Lung (tissue), 12 donors: ENCODE results near the gene ZNF8. TPM values are rescaled to one million over a fixed set of nuclear protein-coding genes. Genes with fewer than 3 reads are reported as not detected.

Source experiments
- ATAC-seq: fragments of 200-7000 bp; cut with Tn5 transposase; one replicate; pipeline ENCODE4 v1.9.1; 2020; ENCODE audit warnings: moderate number of reproducible peaks; ENCODE audit not compliant: insufficient read depth, low FRiP score
- DNase-seq, 3 donors: peaks; one replicate each; pipeline ENCODE4 v3.0.0-alpha.2; 2013 to 2017
- H3K27ac ChIP-seq, 2 donors: one replicate each; pipeline ENCODE4 v1.5.1; 2013; ENCODE audit warnings: mild to moderate bottlenecking in 2 of 2, moderate library complexity in 2 of 2, control low read depth in 1 of 2, inconsistent platforms in 1 of 2, low read depth in 1 of 2, low read length in 1 of 2
- H3K27me3 ChIP-seq, 3 donors: one replicate each; pipeline ENCODE4 v1.5.1; 2013; ENCODE audit warnings: low read length in 2 of 3; ENCODE audit not compliant: control insufficient read depth in 3 of 3, insufficient read depth in 3 of 3
- H3K36me3 ChIP-seq, 4 donors: one replicate each; pipeline ENCODE4 v1.5.1; 2013; ENCODE audit warnings: low read length in 4 of 4, mild to moderate bottlenecking in 1 of 4, moderate library complexity in 1 of 4; ENCODE audit not compliant: control insufficient read depth in 4 of 4, insufficient read depth in 4 of 4
- H3K4me1 ChIP-seq, 5 donors: one replicate each; pipeline ENCODE4 v1.5.1; 2013; ENCODE audit warnings: low read length in 5 of 5, mild to moderate bottlenecking in 2 of 5, moderate library complexity in 1 of 5; ENCODE audit not compliant: control insufficient read depth in 5 of 5, insufficient read depth in 5 of 5
- H3K4me3 ChIP-seq: one replicate; pipeline ENCODE4 v1.5.1; 2013; ENCODE audit warnings: mild to moderate bottlenecking, control low read depth, moderate library complexity
- H3K9ac ChIP-seq, 2 donors: one replicate each; pipeline ENCODE4 v1.5.1; 2013; ENCODE audit warnings: low read length in 2 of 2, control low read depth in 1 of 2; ENCODE audit not compliant: insufficient read depth in 1 of 2
- H3K9me3 ChIP-seq, 4 donors: one replicate each; pipeline ENCODE4 v1.5.1; 2013; ENCODE audit warnings: low read length in 3 of 4, mild to moderate bottlenecking in 1 of 4, moderate library complexity in 1 of 4; ENCODE audit not compliant: control insufficient read depth in 4 of 4, insufficient read depth in 3 of 4
- CTCF ChIP-seq: IDR thresholded peaks from 2 replicates; pipeline ENCODE4 v1.5.1; 2012; ENCODE audit warnings: mild to moderate bottlenecking; ENCODE audit errors: control extremely low read depth, extremely low read depth
- WGBS, 2 donors: extraction: QIAGEN DNeasy Blood & Tissue Kit; methylation state at CpG; one replicate each; pipeline ENCODE4 v1.1.7; 2013; 5-methylcytosine and 5-hydroxymethylcytosine counted together
- polyA plus RNA-seq, 2 donors: library from polyadenylated mRNA; stranded (reverse); fragments of 200-250 nt; gene quantifications; one replicate each; pipeline ENCODE4 v1.2.1, GENCODE V29; 2013
- total RNA-seq, 2 donors: library from RNA; depleted of rRNA in 1 of 2; stranded (reverse); fragments of >200 nt in 1 of 2; gene quantifications; one replicate each; pipeline ENCODE4 v1.2.1, GENCODE V29; 2014 to 2021
- donor health status: control.
- donor health status: control.
- donor health status: Bipolar disorder and iron deficiency.
- donor health status: healthy.
- donor health status: DM: yes; HTN: yes; CAD: no.

ZNF8 gene
- total and polyA plus RNA-seq, 4 donors: 1.2 to 8.0 (median 3.5) TPM

- H3K4me1 ChIP-seq: peaks cover 0 to 9% (median 8%) of the 10 kb centered on the region in 5 donors
- DNase-seq: no peak
- peaks cover 0 to 34% (median 16%) of the 10 kb centered on the region in 4 donors for H3K36me3 ChIP-seq
- H3K27ac ChIP-seq: no peak overlapping the region
- H3K9ac ChIP-seq: peak overlapping the region in 1 of 2 donors; percentile 73
- no peaks in the 10 kb centered on the region for H3K27me3 ChIP-seq
- no peak for ATAC-seq
- WGBS, 2 donors: 80 to 81% methylated on average over 4 of the region's 4 CpGs
- no peak for TF ChIP-seq CTCF
- H3K9me3 ChIP-seq: peaks cover 0 to 6% (median 4%) of the 10 kb centered on the region in 4 donors
- H3K4me3 ChIP-seq: no peak overlapping the region
These were observed 1.2 kb downstream of the ZNF8 start for GRCh38 chr19:58279925-58280316.

- Histone ChIP-seq H3K4me1 (peaks cover 0 to 8% (median 8%) of the 10 kb centered on the region in 5 donors), H3K9me3 (peaks cover 0 to 29% (median 5%) of the 10 kb centered on the region in 4 donors), H3K36me3 (peaks cover 26 to 56% (median 42%) of the 10 kb centered on the region in 4 donors), H3K27me3 (no peaks in the 10 kb centered on the region), H3K9ac (no peak overlapping the region), H3K27ac (no peak overlapping the region), H3K4me3 (no peak overlapping the region)
- ATAC-seq: no peak
- DNase-seq: no peak
- no peak for TF ChIP-seq CTCF
- whole genome bisulfite sequencing, 2 donors: 93 to 94% methylated on average over 7 of the region's 7 CpGs
These were observed 5.4 kb downstream of the ZNF8 start for GRCh38 chr19:58284199-58284598.

DNA sequence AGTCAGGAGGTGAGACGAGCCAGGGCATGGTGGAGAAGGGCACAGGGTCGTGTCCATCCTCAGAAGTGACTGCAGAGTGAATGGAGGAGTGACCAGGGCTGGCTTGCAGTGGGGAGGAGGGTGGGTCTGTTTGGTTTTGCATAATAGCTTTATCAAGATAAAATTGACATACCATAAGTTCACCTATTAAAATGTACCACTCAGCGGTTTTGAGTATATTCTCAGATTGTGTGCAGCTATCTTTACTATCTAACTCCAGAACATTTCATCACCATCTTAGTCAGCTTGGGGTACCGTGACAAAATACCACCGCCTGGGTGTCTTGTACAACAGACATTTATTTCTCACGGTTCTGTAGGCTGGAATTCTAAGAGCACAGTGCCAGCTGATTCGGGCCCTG lies 13.2 kb downstream of the ZNF8 start:
- H3K27ac ChIP-seq: no peak overlapping the region
- ATAC-seq (no peak), DNase-seq (no peak)
- no peaks in the 10 kb centered on the region for H3K4me1 ChIP-seq
- H3K4me3 ChIP-seq: no peak overlapping the region
- H3K27me3 ChIP-seq: no peaks in the 10 kb centered on the region
- peaks cover 48 to 80% (median 62%) of the 10 kb centered on the region in 4 donors for H3K36me3 ChIP-seq
- 94 to 95% methylated on average over 7 of the region's 7 CpGs for WGBS, 2 donors
- no peak overlapping the region for H3K9ac ChIP-seq
- H3K9me3 ChIP-seq: peaks cover 0 to 57% (median 17%) of the 10 kb centered on the region in 4 donors
- TF ChIP-seq CTCF: no peak

DNA sequence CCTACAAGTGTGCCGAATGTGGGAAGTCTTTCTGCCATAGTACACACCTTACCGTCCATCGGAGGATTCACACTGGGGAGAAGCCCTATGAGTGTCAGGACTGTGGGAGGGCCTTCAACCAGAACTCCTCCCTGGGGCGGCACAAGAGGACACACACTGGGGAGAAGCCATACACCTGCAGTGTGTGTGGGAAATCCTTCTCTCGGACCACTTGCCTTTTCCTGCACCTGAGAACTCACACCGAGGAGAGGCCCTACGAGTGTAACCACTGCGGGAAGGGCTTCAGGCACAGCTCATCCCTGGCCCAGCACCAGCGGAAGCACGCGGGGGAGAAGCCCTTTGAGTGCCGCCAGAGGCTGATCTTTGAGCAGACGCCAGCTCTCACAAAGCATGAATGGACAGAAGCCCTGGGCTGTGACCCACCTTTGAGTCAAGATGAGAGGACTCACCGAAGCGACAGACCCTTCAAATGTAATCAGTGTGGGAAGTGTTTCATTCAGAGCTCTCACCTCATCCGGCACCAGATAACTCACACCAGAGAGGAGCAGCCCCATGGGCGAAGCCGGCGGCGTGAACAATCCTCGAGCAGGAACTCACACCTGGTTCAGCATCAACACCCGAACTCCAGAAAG lies 16.1 kb downstream of the ZNF8 start:
- no peak overlapping the region for H3K9ac ChIP-seq
- no peak for TF ChIP-seq CTCF
- no peak for ATAC-seq

More for the DNA sequence above, 16.1 kb downstream of the ZNF8 start:
- Histone ChIP-seq H3K4me3 (no peak overlapping the region), H3K36me3 (peaks cover 37 to 58% (median 44%) of the 10 kb centered on the region in 4 donors), H3K4me1 (no peaks in the 10 kb centered on the region), H3K27me3 (no peaks in the 10 kb centered on the region), H3K27ac (no peak overlapping the region), H3K9me3 (peaks cover 0 to 50% (median 15%) of the 10 kb centered on the region in 4 donors)
- no peak for DNase-seq
- 98% methylated on average over 22 of the region's 22 CpGs for WGBS, 2 donors
